ENCODE data around the gene CDK18. TPM values are rescaled to one million over a fixed set of nuclear protein-coding genes. Genes with fewer than 3 reads are reported as not detected.

The CDK18 gene
- total RNA-seq, 1 donor: 0.27 TPM

DNA sequence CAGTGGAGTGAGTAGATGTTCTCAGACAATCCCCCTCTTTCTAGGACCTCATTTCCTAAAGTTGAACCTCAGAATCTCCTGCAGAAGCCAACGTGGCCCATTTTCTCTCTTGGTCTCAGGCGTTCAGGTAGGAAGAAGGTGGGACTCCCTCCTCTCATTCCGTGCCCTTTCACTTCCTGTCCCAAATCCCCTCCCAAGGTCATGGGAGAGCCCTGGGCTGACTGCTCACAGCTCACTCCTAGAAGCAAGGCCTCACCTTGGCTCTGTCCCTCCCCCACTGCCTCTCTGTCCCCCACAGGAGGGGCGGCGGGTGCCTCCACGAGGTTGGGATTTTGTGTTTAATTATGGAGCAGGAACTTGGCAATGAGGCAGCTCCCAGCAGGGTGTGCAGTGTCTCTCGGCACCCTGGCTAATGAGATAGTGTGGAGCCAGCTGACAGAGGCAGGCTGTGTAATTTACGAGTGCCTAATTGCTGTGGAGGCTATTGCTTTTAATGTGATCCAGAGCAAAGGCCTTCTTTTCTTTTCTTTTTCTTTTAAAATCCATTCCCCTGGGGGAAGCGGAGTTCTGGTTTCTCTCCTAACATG is 9.1 kb upstream of the CDK18 start:
- DNase-seq (ENCODE audit: low read depth): no peak
- no peak overlapping the region for H3K4me3 ChIP-seq (ENCODE audit: low read depth, low read length)
- TF ChIP-seq, protein P1, sequence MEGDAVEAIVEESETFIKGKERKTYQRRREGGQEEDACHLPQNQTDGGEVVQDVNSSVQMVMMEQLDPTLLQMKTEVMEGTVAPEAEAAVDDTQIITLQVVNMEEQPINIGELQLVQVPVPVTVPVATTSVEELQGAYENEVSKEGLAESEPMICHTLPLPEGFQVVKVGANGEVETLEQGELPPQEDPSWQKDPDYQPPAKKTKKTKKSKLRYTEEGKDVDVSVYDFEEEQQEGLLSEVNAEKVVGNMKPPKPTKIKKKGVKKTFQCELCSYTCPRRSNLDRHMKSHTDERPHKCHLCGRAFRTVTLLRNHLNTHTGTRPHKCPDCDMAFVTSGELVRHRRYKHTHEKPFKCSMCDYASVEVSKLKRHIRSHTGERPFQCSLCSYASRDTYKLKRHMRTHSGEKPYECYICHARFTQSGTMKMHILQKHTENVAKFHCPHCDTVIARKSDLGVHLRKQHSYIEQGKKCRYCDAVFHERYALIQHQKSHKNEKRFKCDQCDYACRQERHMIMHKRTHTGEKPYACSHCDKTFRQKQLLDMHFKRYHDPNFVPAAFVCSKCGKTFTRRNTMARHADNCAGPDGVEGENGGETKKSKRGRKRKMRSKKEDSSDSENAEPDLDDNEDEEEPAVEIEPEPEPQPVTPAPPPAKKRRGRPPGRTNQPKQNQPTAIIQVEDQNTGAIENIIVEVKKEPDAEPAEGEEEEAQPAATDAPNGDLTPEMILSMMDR (IDR thresholded peaks at IDR 0.05; ENCODE audit: insufficient read depth, low read length): no peak

DNA sequence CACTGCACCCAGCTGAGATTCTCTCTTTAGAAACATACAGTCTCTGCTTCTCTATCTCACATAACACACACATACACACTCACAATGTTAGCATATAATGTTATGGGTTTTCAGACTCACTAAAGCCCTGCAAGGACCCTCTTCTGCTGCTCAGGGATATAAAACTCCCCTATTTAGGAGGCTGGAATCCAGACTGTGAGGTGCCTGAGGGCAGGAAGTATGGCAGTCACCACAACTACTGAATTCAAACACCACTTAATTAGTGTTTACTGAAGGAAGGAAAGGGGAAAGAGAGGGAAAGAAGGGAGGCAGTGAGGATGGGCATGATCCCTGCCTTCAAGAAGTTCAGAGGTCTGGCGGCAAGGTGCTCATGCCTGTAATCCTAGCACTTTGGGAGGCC is 7.8 kb upstream of the CDK18 start:
- no peak for DNase-seq (ENCODE audit: low read depth)
- H3K4me3 ChIP-seq (ENCODE audit: low read depth, low read length): no peak overlapping the region
- TF ChIP-seq, protein P1 (IDR thresholded peaks at IDR 0.05; ENCODE audit: insufficient read depth, low read length): no peak

DNA sequence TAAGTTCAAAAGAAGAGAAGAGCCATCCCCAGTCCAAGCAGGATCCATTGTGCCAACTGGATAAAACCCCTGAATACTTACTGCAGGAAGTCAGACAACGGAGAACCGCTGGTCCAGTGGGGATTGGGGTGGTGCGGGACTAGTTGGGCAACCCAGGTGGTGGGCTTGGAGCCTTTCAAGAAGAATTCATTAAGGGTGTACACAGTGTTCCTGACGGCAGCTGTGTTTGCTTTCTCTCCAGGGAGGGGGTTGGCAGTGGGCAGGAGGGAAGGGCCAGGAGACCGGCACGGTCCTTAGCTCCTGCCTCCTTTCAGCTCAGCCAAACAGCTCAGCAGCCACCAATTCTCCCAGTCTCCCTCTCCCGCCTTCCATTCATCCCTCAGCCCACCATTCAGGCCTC is 7.1 kb upstream of the CDK18 start:
- TF ChIP-seq, protein P1 (IDR thresholded peaks at IDR 0.05; ENCODE audit: insufficient read depth, low read length): no peak
- no peak for DNase-seq (ENCODE audit: low read depth)
- no peak overlapping the region for H3K4me3 ChIP-seq (ENCODE audit: low read depth, low read length)

DNA sequence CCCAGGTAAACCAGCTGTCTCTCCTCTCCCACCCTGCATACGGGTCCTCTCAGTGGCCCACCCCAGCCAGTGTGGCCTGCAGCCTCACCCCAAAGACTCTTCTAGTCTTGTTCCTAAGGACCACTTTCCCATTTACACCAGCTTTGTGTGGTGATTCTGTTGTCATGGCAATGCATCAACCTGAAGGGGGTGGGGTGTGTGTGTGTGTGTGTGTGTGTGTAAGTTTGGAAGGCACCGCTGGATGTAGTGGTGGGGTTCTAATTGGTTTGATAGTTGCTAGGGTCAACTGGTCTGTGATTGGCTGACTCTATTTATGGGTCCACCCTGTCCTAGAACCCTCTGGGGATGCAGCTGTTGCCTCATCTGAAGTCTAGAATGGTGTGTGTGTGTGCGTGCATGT is 4.7 kb upstream of the CDK18 start:
- TF ChIP-seq, protein P1 (IDR thresholded peaks at IDR 0.05; ENCODE audit: insufficient read depth, low read length): no peak
- DNase-seq (ENCODE audit: low read depth): peak; percentile 55

DNA sequence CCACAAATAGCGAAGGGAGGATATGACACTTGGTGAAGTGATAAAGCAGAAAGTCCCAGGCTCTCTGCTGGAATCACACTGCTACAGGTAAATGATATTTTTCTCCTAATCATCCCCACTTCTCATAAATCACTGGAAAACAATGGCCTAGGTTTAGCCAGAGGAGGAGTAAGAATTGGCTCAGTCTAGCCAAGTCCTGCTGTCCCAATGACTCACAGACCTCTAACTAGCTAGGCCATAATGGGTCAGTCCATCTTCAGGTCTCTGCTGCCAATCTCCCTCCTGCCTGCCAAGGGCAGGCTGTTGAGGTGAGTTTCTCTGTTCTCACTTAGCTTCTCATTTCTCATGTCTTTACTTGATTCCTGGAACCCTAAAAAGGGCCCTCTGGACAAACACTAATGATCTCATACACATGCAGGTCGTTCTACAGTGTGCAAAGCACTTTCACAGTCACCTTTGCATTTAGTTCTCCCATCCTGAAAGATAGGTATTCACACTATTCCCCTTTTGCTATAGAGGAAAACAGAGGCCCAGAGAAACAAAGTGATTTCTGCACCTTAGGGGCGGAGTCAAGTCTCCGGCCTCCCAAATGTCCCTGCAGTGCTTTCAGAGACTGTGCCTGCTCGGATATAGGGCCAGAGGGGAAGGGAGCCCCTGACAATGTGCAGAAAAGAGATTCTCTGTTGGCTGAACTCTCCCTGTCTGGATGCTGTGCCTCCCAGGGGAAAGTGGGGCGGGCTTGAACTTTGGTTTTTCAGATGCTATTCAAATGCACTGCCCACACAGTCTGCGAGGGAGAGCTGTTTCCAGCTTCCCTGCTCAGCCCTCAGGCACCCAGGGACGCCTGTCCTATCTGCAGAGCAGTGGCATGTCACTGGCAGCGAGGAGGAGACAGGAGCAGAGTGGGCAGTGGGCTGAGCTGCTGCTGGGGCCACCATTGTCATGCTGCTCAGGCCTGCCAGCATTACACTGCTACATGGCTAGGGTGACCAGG is 3.9 kb upstream of the CDK18 start:
- no peak overlapping the region for H3K4me3 ChIP-seq (ENCODE audit: low read depth, low read length)
- DNase-seq (ENCODE audit: low read depth): peak; percentile 65
- TF ChIP-seq, protein P1 (IDR thresholded peaks at IDR 0.05; ENCODE audit: insufficient read depth, low read length): no peak

More for the DNA sequence above, 4.7 kb upstream of the CDK18 start:
- H3K4me3 ChIP-seq (ENCODE audit: low read depth, low read length): no peak overlapping the region

DNA sequence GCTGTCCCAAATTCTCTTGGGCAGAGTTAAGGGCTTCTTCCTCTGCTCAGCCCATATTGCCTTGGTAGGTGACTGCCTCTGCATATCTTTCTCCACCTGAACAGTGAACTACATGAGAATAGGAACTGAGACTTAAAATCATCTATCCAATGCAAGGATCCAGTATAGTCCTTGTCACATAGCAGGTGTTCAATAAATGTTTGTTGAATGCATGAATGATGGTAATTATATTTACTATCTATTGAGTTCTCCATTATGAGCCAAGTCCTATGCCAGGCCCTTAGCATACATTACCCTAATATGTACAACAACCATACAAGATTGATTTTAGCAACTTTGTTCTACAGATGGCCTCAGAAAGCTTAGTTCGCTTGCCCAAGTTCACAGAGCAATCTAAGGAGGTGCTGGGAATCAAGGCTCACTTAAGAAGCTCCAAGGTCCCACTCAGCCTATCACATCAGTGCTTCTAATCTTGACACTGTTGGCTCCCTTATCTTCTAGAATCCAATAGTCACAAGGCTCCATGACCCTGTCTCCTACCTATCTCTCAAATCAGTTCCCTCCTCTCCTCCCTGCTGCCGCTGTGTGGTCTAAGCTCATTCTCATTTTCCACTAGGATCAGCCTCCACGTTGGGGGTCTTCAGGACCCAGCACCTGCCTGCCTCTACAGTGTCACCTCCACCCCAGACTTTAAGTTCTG is 2.2 kb upstream of the CDK18 start:
- no peak overlapping the region for H3K4me3 ChIP-seq (ENCODE audit: low read depth, low read length)
- DNase-seq (ENCODE audit: low read depth): no peak
- TF ChIP-seq, protein P1 (IDR thresholded peaks at IDR 0.05; ENCODE audit: insufficient read depth, low read length): no peak

Measured in fibroblast of the aortic adventitia (primary cell).